GM12878 (cell line): ENCODE measurements around the gene LIMS2. TPM values are rescaled to one million over a fixed set of nuclear protein-coding genes. Genes with fewer than 3 reads are reported as not detected.

Experiments
- ATAC-seq: fragments of 200-7000 bp; cut with Tn5 transposase; 3 replicates; pipeline ENCODE4 v1.9.1; 2020; ENCODE audit warnings: mild to moderate bottlenecking, moderate library complexity
- BruUV-seq: library from RNA; stranded (reverse); fragments of 400-500 nt; replicated peaks from 2 replicates; lab custom pipeline; 2021; lab: Mats Ljungman, UMichigan
- CTCF ChIA-PET: fragments of 300-600 bp; sonication (Branson Sonifier 250); formaldehyde crosslinking; extraction: SDS; loops from one replicate; lab custom pipeline; 2021; ENCODE audit warnings: inconsistent platforms; lab: Yijun Ruan, JAX
- POLR2A ChIA-PET: fragments of 350-600 bp; formaldehyde crosslinking; extraction: SDS; loops from one replicate; lab custom pipeline; 2021; ENCODE audit warnings: inconsistent platforms; lab: Charles Lee
- RAD21 ChIA-PET: fragments of 300-600 bp; sonication (Branson Sonifier 250); formaldehyde crosslinking; loops from one replicate; lab custom pipeline; 2023; ENCODE audit warnings: antibody characterized with exemption; ENCODE audit not compliant: unreplicated experiment; lab: Charles Lee
- SMC1A ChIA-PET: fragments of 300-600 bp; sonication (Branson Sonifier 250); formaldehyde crosslinking; loops from one replicate; lab custom pipeline; 2023; ENCODE audit not compliant: unreplicated experiment, uncharacterized antibody; lab: Charles Lee
- DNase-seq: peaks from one replicate; pipeline ENCODE4 v3.0.0-alpha.2; 2011; ENCODE audit warnings: low read depth, low spot score
- FAIRE-seq: peaks from 3 replicates; lab custom pipeline; 2011; peaks lifted over from hg19 to GRCh38; lab: Jason Lieb, UNC
- H2AFZ ChIP-seq: 2 replicates; pipeline ENCODE4 v1.6.0; 2011; ENCODE audit warnings: low read depth, low read length, control low read depth; ENCODE audit not compliant: control insufficient read depth
- H3K27ac ChIP-seq: 2 replicates; pipeline ENCODE4 v1.5.1; 2011; ENCODE audit warnings: control low read depth; ENCODE audit not compliant: control insufficient read depth, insufficient read depth
- H3K27me3 ChIP-seq, 2 experiments: replicated peaks in 1 of 2; 2 replicates each; pipeline versions ENCODE4 v1.6.0 to v1.6.1; 2011; ENCODE audit warnings: low read length in 1 of 2; ENCODE audit not compliant: control insufficient read depth in 2 of 2, insufficient read depth in 2 of 2
- H3K36me3 ChIP-seq, 2 experiments: 2 replicates each; pipeline ENCODE4 v1.5.1; 2011; ENCODE audit warnings: low read length in 1 of 2; ENCODE audit not compliant: control insufficient read depth in 2 of 2, insufficient read depth in 2 of 2
- H3K4me1 ChIP-seq: 2 replicates; pipeline ENCODE4 v1.6.1; 2011; ENCODE audit warnings: mild to moderate bottlenecking, low read length, moderate library complexity, mixed read lengths; ENCODE audit not compliant: control insufficient read depth, insufficient read depth
- H3K4me2 ChIP-seq: 2 replicates; pipeline ENCODE4 v1.6.0; 2011; ENCODE audit warnings: control low read depth; ENCODE audit not compliant: control insufficient read depth, insufficient read depth
- H3K4me3 ChIP-seq: fragments of 200-600 bp; sonication (generic); 2 replicates; pipeline ENCODE4 v1.5.1; 2016
- H3K79me2 ChIP-seq: 2 replicates; pipeline ENCODE4 v1.6.0; 2011; ENCODE audit warnings: low read length; ENCODE audit not compliant: control insufficient read depth, insufficient read depth
- H3K9ac ChIP-seq: 2 replicates; pipeline ENCODE4 v1.8.0; 2011; ENCODE audit warnings: low read length, control low read depth, mixed read lengths; ENCODE audit not compliant: control insufficient read depth, insufficient read depth
- H3K9me3 ChIP-seq: replicated peaks from 3 replicates; pipeline ENCODE4 v1.5.1; 2011; ENCODE audit warnings: mild to moderate bottlenecking, low read length; ENCODE audit not compliant: control insufficient read depth, insufficient read depth
- H4K20me1 ChIP-seq: 2 replicates; pipeline ENCODE4 v1.6.0; 2011; ENCODE audit not compliant: control insufficient read depth, insufficient read depth
- EZH2 ChIP-seq: IDR thresholded peaks from 2 replicates; pipeline ENCODE4 v1.6.1; 2012; ENCODE audit warnings: low read depth, mild to moderate bottlenecking, control low read depth, inconsistent platforms, low read length, borderline replicate concordance; ENCODE audit not compliant: control insufficient read depth
- HDAC6 ChIP-seq: fragments of 200-600 bp; sonication (generic); IDR thresholded peaks from one replicate; pipeline ENCODE4 v1.8.0; 2017; ENCODE audit warnings: antibody characterized with exemption; ENCODE audit not compliant: unreplicated experiment
- IKZF2 ChIP-seq, 2 experiments: fragments of 450-650 bp; IDR thresholded peaks; 2 replicates each; pipeline ENCODE4 v1.6.1; 2017; ENCODE audit warnings: mild to moderate bottlenecking in 2 of 2, moderate library complexity in 2 of 2
- IRF4 ChIP-seq: IDR thresholded peaks from 2 replicates; pipeline ENCODE4 v1.6.1; 2011; ENCODE audit warnings: low read depth, low read length
- LARP7 ChIP-seq: fragments of 450-650 bp; IDR thresholded peaks from 2 replicates; pipeline ENCODE4 v1.6.1; 2017; ENCODE audit warnings: mild to moderate bottlenecking
- MEF2B ChIP-seq: fragments of 450-650 bp; IDR thresholded peaks from 2 replicates; pipeline ENCODE4 v1.6.1; 2018; ENCODE audit warnings: mild to moderate bottlenecking, moderate library complexity; ENCODE audit not compliant: partially characterized antibody, poor library complexity, severe bottlenecking
- NR2F1 ChIP-seq: fragments of 450-650 bp; conservative IDR thresholded peaks from 2 replicates; pipeline ENCODE4 v1.6.1; 2017; ENCODE audit warnings: mild to moderate bottlenecking
- POLR2A ChIP-seq: IDR thresholded peaks from 2 replicates; pipeline ENCODE4 v1.6.1; 2011; ENCODE audit warnings: low read depth, mild to moderate bottlenecking, low read length
- RBBP5 ChIP-seq: fragments of 200-600 bp; sonication (generic); conservative IDR thresholded peaks from 2 replicates; pipeline ENCODE4 v1.6.1; 2016
- TBL1XR1 ChIP-seq: IDR thresholded peaks from 2 replicates; pipeline ENCODE4 v1.6.1; 2012; ENCODE audit warnings: low read depth, low read length, improper control_type of control experiment
- WRNIP1 ChIP-seq: IDR thresholded peaks from 2 replicates; pipeline ENCODE4 v1.6.1; 2011; ENCODE audit warnings: low read depth, low read length, improper control_type of control experiment, borderline replicate concordance
- ZBED1 ChIP-seq: IDR thresholded peaks from 2 replicates; pipeline ENCODE4 v1.6.1; 2016; ENCODE audit warnings: borderline replicate concordance
- WGBS: methylation state at CpG from one replicate; pipeline ENCODE4 v1.1.6; 2016; ENCODE audit warnings: low lambda C conversion rate; ENCODE audit not compliant: insufficient replicate concordance, insufficient coverage; ENCODE audit errors: missing lambda C conversion rate; 5-methylcytosine and 5-hydroxymethylcytosine counted together
- in situ Hi-C: fragments of 300-500 bp; cut with MboI; formaldehyde crosslinking; loops from 9 replicates; pipeline ENCODE4 v1.14.3; 2018; ENCODE audit warnings: mixed read lengths
- intact Hi-C: fragments of 100-400 bp; cut with micrococcal nuclease; formaldehyde crosslinking; loops from one replicate; pipeline ENCODE4 v1.14.2; 2022; ENCODE audit not compliant: unreplicated experiment
- polyA plus RNA-seq, 11 experiments: library from polyadenylated mRNA; depleted of rRNA in 4 of 11; unstranded in 6 of 11; stranded (reverse) in 5 of 11; fragments of >200 nt; fragmentation: Nextera tagmentation in 4 of 11; fragmentation: Illumina TruSeq in 1 of 11; extraction: Ambion mirVana in 4 of 11; extraction: Trizol in 1 of 11; gene quantifications; 1 replicate in 1 of 11; 2 replicates in 10 of 11; pipeline versions ENCODE4 v1.2.1 to v1.2.3, GENCODE V29; 2011 to 2016; ENCODE audit warnings: inconsistent platforms in 2 of 11, missing spikeins in 2 of 11, low read depth in 1 of 11
- total RNA-seq, 4 experiments: library from RNA; depleted of rRNA in 3 of 4; stranded (reverse); fragments of >200 nt in 3 of 4; fragmentation: Illumina TruSeq in 1 of 4; extraction: Trizol in 1 of 4; gene quantifications; 2 replicates each; pipeline versions ENCODE4 v1.2.1 to v1.2.3, GENCODE V29; 2013 to 2021
- TF ChIP-seq, protein P1 (sequence below): fragments of 450-650 bp; IDR thresholded peaks from 2 replicates; pipeline ENCODE4 v1.6.1; 2018; ENCODE audit warnings: mild to moderate bottlenecking, low read depth, moderate library complexity; ENCODE audit not compliant: partially characterized antibody
- TF ChIP-seq, protein P2 (sequence below): fragments of 450-650 bp; IDR thresholded peaks from 2 replicates; pipeline ENCODE4 v1.6.1; 2016; ENCODE audit warnings: mild to moderate bottlenecking
- TF ChIP-seq, protein P3 (sequence below), 3 experiments: IDR thresholded peaks in 2 of 3; conservative IDR thresholded peaks in 1 of 3; 2 replicates each; pipeline ENCODE4 v1.5.1; 2011; ENCODE audit warnings: low read depth in 3 of 3, low read length in 3 of 3, mild to moderate bottlenecking in 3 of 3, control low read depth in 2 of 3, moderate library complexity in 2 of 3, inconsistent platforms in 1 of 3, mixed read lengths in 1 of 3; ENCODE audit not compliant: control insufficient read depth in 2 of 3, insufficient read depth in 1 of 3; ENCODE audit errors: extremely low read depth in 1 of 3

The LIMS2 gene
- total and polyA plus RNA-seq, 10 of the 15 experiments (the other 5 are each of a cell fraction or from before 2014, with no cell fraction given): 0.06 to 0.81 (median 0.16) TPM; not detected in 2

DNA sequence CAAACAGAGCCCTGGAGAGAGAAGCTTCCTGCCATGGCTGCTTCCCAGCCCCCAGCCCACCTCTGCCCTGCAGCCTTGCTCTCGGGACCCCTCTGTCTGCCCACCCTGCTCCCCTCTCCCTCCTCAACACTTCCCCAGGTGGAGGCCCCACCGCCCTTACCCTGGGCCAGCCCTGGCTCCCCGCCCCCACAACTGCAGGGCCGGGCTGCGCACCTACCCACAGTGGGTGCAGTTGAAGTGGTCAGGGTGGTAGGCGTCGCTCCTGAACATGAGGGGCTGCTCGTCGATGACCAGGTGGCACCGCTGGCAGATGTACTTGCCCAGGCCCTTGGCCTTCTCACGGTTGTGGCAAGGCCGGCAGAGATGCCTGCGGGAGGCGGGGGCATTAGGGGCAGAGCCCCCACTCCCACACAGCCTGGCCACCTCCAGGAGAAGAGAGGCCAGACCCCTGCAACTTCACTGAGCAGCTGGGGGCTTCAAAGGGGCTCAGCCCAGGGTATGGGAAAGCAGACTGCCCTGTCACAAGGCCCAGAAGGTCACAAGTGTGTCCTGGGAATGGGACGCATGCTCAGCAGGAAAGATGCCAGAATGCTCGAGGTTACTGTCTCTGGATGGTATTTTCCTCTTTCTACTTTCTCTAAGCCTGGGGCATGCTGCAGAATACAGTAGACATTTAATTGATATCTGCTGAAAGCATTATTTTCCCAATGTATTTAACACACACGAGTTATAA lies 32.5 kb downstream of the LIMS2 start:
- Histone ChIP-seq H3K36me3 (no peaks in the 10 kb centered on the region), H3K9ac (no peak overlapping the region), H2AFZ (no peak overlapping the region), H3K9me3 (no peaks in the 10 kb centered on the region), H3K4me3 (no peak overlapping the region), H3K4me1 (no peaks in the 10 kb centered on the region), H3K27me3 (no peaks in the 10 kb centered on the region), H3K79me2 (no peaks in the 10 kb centered on the region), H3K4me2 (no peak overlapping the region), H4K20me1 (no peaks in the 10 kb centered on the region), H3K27ac (no peak overlapping the region)
- POLR2A ChIA-PET: no interaction called here
- no peak for DNase-seq
- RAD21 ChIA-PET: no interaction called here
- 63% methylated on average over 17 of the region's 17 CpGs for WGBS
- in situ Hi-C loops: no loop called here
- BruUV-seq: no TSS peak
- SMC1A ChIA-PET: no interaction called here
- intact Hi-C loops: no loop called here
- no peak for FAIRE-seq
- ATAC-seq: no peak
- CTCF ChIA-PET: interaction anchor here (1.9 kb wide), 1 partner anchor 51 kb away, joined by 7 read pairs; no protein-coding TSS in a partner anchor
- TF ChIP-seq IKZF2 (IDR thresholded peaks at IDR 0.05) (no peak), ZBED1 (no peak), NR2F1 (no peak), POLR2A (no peak), LARP7 (no peak), IRF4 (no peak), EZH2 (no peak), RBBP5 (no peak), MEF2B (no peak), HDAC6 (no peak), TBL1XR1 (no peak), WRNIP1 (no peak)
- TF ChIP-seq, protein P1, sequence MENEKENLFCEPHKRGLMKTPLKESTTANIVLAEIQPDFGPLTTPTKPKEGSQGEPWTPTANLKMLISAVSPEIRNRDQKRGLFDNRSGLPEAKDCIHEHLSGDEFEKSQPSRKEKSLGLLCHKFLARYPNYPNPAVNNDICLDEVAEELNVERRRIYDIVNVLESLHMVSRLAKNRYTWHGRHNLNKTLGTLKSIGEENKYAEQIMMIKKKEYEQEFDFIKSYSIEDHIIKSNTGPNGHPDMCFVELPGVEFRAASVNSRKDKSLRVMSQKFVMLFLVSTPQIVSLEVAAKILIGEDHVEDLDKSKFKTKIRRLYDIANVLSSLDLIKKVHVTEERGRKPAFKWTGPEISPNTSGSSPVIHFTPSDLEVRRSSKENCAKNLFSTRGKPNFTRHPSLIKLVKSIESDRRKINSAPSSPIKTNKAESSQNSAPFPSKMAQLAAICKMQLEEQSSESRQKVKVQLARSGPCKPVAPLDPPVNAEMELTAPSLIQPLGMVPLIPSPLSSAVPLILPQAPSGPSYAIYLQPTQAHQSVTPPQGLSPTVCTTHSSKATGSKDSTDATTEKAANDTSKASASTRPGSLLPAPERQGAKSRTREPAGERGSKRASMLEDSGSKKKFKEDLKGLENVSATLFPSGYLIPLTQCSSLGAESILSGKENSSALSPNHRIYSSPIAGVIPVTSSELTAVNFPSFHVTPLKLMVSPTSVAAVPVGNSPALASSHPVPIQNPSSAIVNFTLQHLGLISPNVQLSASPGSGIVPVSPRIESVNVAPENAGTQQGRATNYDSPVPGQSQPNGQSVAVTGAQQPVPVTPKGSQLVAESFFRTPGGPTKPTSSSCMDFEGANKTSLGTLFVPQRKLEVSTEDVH: no peak
- TF ChIP-seq, protein P2, sequence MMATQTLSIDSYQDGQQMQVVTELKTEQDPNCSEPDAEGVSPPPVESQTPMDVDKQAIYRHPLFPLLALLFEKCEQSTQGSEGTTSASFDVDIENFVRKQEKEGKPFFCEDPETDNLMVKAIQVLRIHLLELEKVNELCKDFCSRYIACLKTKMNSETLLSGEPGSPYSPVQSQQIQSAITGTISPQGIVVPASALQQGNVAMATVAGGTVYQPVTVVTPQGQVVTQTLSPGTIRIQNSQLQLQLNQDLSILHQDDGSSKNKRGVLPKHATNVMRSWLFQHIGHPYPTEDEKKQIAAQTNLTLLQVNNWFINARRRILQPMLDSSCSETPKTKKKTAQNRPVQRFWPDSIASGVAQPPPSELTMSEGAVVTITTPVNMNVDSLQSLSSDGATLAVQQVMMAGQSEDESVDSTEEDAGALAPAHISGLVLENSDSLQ: no peak
- TF ChIP-seq, protein P3, sequence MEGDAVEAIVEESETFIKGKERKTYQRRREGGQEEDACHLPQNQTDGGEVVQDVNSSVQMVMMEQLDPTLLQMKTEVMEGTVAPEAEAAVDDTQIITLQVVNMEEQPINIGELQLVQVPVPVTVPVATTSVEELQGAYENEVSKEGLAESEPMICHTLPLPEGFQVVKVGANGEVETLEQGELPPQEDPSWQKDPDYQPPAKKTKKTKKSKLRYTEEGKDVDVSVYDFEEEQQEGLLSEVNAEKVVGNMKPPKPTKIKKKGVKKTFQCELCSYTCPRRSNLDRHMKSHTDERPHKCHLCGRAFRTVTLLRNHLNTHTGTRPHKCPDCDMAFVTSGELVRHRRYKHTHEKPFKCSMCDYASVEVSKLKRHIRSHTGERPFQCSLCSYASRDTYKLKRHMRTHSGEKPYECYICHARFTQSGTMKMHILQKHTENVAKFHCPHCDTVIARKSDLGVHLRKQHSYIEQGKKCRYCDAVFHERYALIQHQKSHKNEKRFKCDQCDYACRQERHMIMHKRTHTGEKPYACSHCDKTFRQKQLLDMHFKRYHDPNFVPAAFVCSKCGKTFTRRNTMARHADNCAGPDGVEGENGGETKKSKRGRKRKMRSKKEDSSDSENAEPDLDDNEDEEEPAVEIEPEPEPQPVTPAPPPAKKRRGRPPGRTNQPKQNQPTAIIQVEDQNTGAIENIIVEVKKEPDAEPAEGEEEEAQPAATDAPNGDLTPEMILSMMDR (IDR thresholded peaks at IDR 0.05 in 2 of 3, conservative IDR thresholded peaks at IDR 0.05 in 1 of 3; ENCODE audit: control insufficient read depth in 2 of 3, extremely low read depth in 1 of 3, insufficient read depth in 1 of 3, low read depth in 3 of 3, low read length in 3 of 3): no peak
